ENCODE measurements around the gene LRRK1. TPM values are rescaled to one million over a fixed set of nuclear protein-coding genes. Genes with fewer than 3 reads are reported as not detected.

LRRK1 gene
- total RNA-seq, 4 donors from 2014 or later: 14.8 to 29.3 (median 19.1) TPM

- WGBS, 2 donors: 97 to 98% methylated on average over 1 of the region's 1 CpG
- intact Hi-C loops (cut with DNase I; ENCODE audit: low total_unique reads): no loop called here
- no peak for DNase-seq (ENCODE audit: low spot score in 2 of 2)
- TF ChIP-seq POLR2A (IDR thresholded peaks at IDR 0.05): no peak
- no peak for TF ChIP-seq CTCF (IDR thresholded peaks at IDR 0.05)
- no peak overlapping the region for H3K4me3 ChIP-seq (ENCODE audit: low read depth, poor library complexity, severe bottlenecking)
Measured at GRCh38 chr15:100949691-100950090, 30.5 kb downstream of the LRRK1 start.

GRCh38 chr15:100951965-100952364 is 32.8 kb downstream of the LRRK1 start:
- 81 to 88% methylated on average over 5 of the region's 5 CpGs for WGBS, 2 donors
- TF ChIP-seq POLR2A (IDR thresholded peaks at IDR 0.05) (no peak), CTCF (IDR thresholded peaks at IDR 0.05) (no peak)
- no peak for DNase-seq (ENCODE audit: low spot score in 2 of 2)
- intact Hi-C loops (cut with DNase I; ENCODE audit: low total_unique reads): no loop called here
- H3K4me3 ChIP-seq (ENCODE audit: low read depth, poor library complexity, severe bottlenecking): no peak overlapping the region

GRCh38 chr15:100952566-100952965 is 33.4 kb downstream of the LRRK1 start:
- 60 to 69% methylated on average over 3 of the region's 3 CpGs for WGBS, 2 donors
- intact Hi-C loops (cut with DNase I; ENCODE audit: low total_unique reads): no loop called here
- TF ChIP-seq POLR2A (IDR thresholded peaks at IDR 0.05) (no peak), CTCF (IDR thresholded peaks at IDR 0.05) (no peak)
- H3K4me3 ChIP-seq (ENCODE audit: low read depth, poor library complexity, severe bottlenecking): no peak overlapping the region
- no peak for DNase-seq (ENCODE audit: low spot score in 2 of 2)

GRCh38 chr15:100958326-100959065 is 39.3 kb downstream of the LRRK1 start:
- TF ChIP-seq CTCF (IDR thresholded peaks at IDR 0.05): no peak
- TF ChIP-seq POLR2A (IDR thresholded peaks at IDR 0.05): no peak
- no peak for DNase-seq (ENCODE audit: low spot score in 2 of 2)
- no peak overlapping the region for H3K4me3 ChIP-seq (ENCODE audit: low read depth, poor library complexity, severe bottlenecking)
- intact Hi-C loops (cut with DNase I; ENCODE audit: low total_unique reads): no loop called here
- WGBS, 2 donors: 52 to 54% methylated on average over 10 of the region's 10 CpGs

- H3K4me3 ChIP-seq (ENCODE audit: low read depth, poor library complexity, severe bottlenecking): no peak overlapping the region
- DNase-seq (ENCODE audit: low spot score in 2 of 2): no peak
- no peak for TF ChIP-seq POLR2A (IDR thresholded peaks at IDR 0.05)
- TF ChIP-seq CTCF (IDR thresholded peaks at IDR 0.05): no peak
- WGBS, 2 donors: 79 to 85% methylated on average over 14 of the region's 14 CpGs
- intact Hi-C loops (cut with DNase I; ENCODE audit: low total_unique reads): no loop called here
Measured at GRCh38 chr15:100959066-100960050, 40.2 kb downstream of the LRRK1 start.
